ENCODE measurements around the gene VILL.

GRCh38 chr3:37952564-37952963 is 38.0 kb upstream of the VILL start:
- no peak for TF ChIP-seq CTCF (conservative IDR thresholded peaks at IDR 0.05; ENCODE audit: low read depth, low read length)
- no peak for TF ChIP-seq EZH2 (IDR thresholded peaks at IDR 0.05; ENCODE audit: borderline replicate concordance, low read depth, low read length, poor library complexity, severe bottlenecking)
